Endothelial cell (in vitro differentiated cells): ENCODE results near the gene MSLN. TPM values are rescaled to one million over a fixed set of nuclear protein-coding genes. Genes with fewer than 3 reads are reported as not detected.

ENCODE experiments used
- DNase-seq: peaks from one replicate; pipeline ENCODE4 v3.0.0; 2021; ENCODE audit warnings: low spot score
- H3K27ac Mint-ChIP-seq: one replicate; pipeline ENCODE4 v1.8.0; 2021; ENCODE audit warnings: mixed read lengths, inconsistent platforms; ENCODE audit not compliant: unreplicated experiment
- H3K27me3 Mint-ChIP-seq: one replicate; pipeline ENCODE4 v1.8.0; 2021; ENCODE audit warnings: mild to moderate bottlenecking, moderate library complexity, mixed read lengths, inconsistent platforms; ENCODE audit not compliant: unreplicated experiment
- H3K36me3 Mint-ChIP-seq: one replicate; pipeline ENCODE4 v1.8.0; 2021; ENCODE audit warnings: mild to moderate bottlenecking, low read depth, mixed read lengths, inconsistent platforms; ENCODE audit not compliant: unreplicated experiment
- H3K4me1 Mint-ChIP-seq: one replicate; pipeline ENCODE4 v1.8.0; 2021; ENCODE audit warnings: mild to moderate bottlenecking, mixed read lengths, inconsistent platforms; ENCODE audit not compliant: unreplicated experiment
- H3K4me3 Mint-ChIP-seq: one replicate; pipeline ENCODE4 v1.8.0; 2021; ENCODE audit warnings: mild to moderate bottlenecking, mixed read lengths, inconsistent platforms; ENCODE audit not compliant: unreplicated experiment
- H3K9me3 Mint-ChIP-seq: one replicate; pipeline ENCODE4 v1.8.0; 2021; ENCODE audit warnings: mixed read lengths, inconsistent platforms; ENCODE audit not compliant: unreplicated experiment
- CTCF ChIP-seq: fragments of 200-600 bp; sonication (generic); IDR thresholded peaks from one replicate; pipeline ENCODE4 v1.5.0; 2021; ENCODE audit warnings: antibody characterized with exemption; ENCODE audit not compliant: unreplicated experiment
- total RNA-seq: library from RNA; stranded (reverse); fragmentation: NEBNext Ultra II Directional; extraction: Animal tissue kit (Norgen Biotek cat#: 25700); gene quantifications from one replicate; pipeline ENCODE4 v1.2.1, GENCODE V29; 2021; ENCODE audit not compliant: unreplicated experiment

MSLN gene
- total RNA-seq, 1 donor from 2014 or later = 0.44 TPM

GRCh38 chr16:736936-737481 is 23.5 kb upstream of the MSLN start:
- Mint-ChIP-seq H3K36me3 (peaks cover 18% of the 10 kb centered on the region), H3K27ac (no peak overlapping the region), H3K4me3 (no peak overlapping the region), H3K27me3 (peaks cover 8% of the 10 kb centered on the region), H3K4me1 (peaks cover 23% of the 10 kb centered on the region), H3K9me3 (no peaks in the 10 kb centered on the region)
- TF ChIP-seq CTCF = no peak
- DNase-seq = no peak

DNA sequence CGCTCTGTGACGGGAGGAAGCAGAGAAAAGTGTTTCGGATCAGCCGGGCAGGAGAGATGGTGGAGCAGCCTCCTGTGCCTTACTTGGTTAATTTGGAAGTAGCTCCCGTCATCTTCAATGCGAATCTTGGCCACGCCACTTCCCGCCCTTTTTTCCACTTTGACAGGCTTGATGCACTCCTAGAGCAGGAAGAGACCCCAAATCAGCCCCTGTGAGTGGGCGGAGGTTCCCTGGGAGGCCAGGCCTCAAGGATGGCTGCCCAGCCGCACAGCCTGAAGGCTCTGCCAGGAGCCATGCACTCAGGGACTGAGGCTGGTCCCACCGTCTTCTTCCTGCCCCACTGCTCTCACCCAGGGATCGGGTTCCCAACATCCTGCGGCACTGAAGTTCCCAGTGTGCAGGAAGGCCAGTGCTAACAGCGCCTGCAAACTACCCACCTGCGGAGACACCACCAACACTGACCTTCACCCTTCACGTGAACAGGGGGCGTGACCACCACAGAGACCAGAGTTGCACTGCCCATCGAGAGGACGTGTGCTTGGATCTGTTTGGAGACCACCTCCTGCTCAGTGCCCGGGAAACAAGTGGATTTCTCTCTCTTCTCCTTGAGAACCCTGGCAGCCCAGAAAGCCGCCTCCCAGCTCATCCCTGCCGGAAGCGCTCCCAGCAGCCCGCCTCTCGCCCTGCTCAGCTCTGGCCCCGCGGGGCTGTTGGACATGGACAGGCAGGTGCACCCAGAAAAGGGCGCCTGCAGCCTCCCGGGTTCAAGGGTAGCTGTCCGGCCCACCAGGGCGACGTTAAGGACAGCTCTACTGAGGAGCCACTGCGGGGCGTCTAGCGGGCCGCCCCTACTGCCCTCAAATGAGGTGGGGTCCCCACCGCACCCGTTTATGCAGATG is 20.7 kb upstream of the MSLN start:
- Mint-ChIP-seq H3K36me3 (peaks cover 10% of the 10 kb centered on the region), H3K4me3 (peak overlapping the region; percentile 85), H3K27me3 (peaks cover 6% of the 10 kb centered on the region), H3K27ac (peak overlapping the region; percentile 36), H3K4me1 (peaks cover 23% of the 10 kb centered on the region), H3K9me3 (no peaks in the 10 kb centered on the region)
- DNase-seq = no peak
- TF ChIP-seq CTCF = no peak

DNA sequence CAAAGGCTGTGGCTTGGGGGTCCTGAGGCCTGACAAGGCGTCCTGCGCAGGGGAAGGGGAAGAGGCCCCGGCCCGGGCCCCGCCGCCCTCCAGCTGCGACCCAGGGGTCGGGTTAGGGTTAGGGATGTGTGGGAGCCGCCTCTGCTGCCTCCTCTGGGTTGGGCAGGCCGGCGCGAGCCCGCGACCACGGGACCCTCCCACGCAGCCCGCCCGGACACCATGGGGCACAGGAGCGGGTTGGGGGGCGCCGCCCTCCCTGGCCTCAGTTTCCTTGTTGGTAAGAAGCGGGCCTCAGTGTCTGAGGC is 20.1 kb upstream of the MSLN start:
- no peak for DNase-seq
- H3K27ac Mint-ChIP-seq = no peak overlapping the region
- no peaks in the 10 kb centered on the region for H3K9me3 Mint-ChIP-seq

DNA sequence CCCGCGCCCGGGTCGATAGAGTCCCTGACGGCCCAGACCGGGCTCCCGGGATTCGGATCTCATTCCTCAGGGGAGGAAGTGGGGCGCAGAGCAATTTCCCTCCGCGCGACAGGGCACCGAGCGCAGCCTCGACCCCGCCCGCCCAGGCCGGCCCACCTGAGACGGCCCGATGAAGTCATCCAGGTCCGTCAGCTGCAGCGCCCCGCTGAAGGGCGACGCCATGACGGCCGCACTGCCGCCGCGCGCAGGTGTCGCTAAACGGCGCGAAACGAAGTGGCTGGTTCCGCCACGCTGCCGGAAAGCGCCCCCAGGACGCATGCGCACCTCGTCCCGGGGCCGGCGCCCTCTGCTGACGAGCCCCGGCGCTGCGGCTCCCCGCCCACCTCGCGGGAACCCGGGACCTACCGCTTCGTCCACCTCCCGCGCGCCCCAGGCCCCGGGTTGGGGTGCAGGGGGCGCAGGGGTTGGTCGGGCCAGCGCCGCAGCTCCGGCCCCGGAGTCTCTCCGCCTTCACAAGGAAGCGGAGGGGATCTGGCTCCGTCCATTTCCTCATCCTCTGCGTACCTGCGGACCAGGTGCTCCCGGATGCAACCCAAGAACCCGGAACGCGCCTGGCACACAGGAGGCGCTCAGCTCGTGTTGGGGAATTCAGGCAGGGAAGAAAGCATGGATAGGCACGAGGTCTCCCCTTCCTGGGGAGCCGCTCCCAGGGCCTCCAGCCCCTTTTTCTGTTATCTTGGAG is 19.6 kb upstream of the MSLN start, which contains the start of gene CIAO3:
Gene CIAO3 (minus strand): TSS at position 234 of the 742 bp plus-strand sequence. CDS start 12 bp downstream, at position 222.
- Mint-ChIP-seq H3K27ac (peak within 1 kb of the TSS; percentile 74), H3K36me3 (peaks cover 3% of the 10 kb centered on the region), H3K27me3 (peaks cover 3% of the 10 kb centered on the region), H3K9me3 (no peaks in the 10 kb centered on the region), H3K4me3 (peak within 1 kb of the TSS; percentile 88), H3K4me1 (peaks cover 23% of the 10 kb centered on the region)
- TF ChIP-seq CTCF = peak; percentile 97
- DNase-seq = peak; percentile 96

More for the DNA sequence above, 20.1 kb upstream of the MSLN start:
- no peak for TF ChIP-seq CTCF
- Mint-ChIP-seq H3K4me1 (peaks cover 23% of the 10 kb centered on the region), H3K27me3 (peaks cover 4% of the 10 kb centered on the region), H3K36me3 (peaks cover 6% of the 10 kb centered on the region), H3K4me3 (peak overlapping the region; percentile 85)
